Stomach (tissue), 4 donors: Measurements from ENCODE around the gene TMEM182.

Experiments
- POLR2A ChIP-seq, 4 donors: fragments of 450-650 bp; IDR thresholded peaks; one replicate each; pipeline ENCODE4 v1.6.1; 2016; ENCODE audit warnings: antibody characterized with exemption in 4 of 4, control low read depth in 2 of 4, mild to moderate bottlenecking in 1 of 4, moderate library complexity in 1 of 4
- TF ChIP-seq, protein P1 (sequence below), 7 experiments: fragments of 450-650 bp in 4 of 7; fragments of 200-600 bp in 3 of 7; sonication (generic) in 3 of 7; IDR thresholded peaks; one replicate each; pipeline ENCODE4 v1.5.1; 2016 to 2019; ENCODE audit warnings: antibody characterized with exemption in 7 of 7, control low read depth in 2 of 7, mild to moderate bottlenecking in 1 of 7

DNA sequence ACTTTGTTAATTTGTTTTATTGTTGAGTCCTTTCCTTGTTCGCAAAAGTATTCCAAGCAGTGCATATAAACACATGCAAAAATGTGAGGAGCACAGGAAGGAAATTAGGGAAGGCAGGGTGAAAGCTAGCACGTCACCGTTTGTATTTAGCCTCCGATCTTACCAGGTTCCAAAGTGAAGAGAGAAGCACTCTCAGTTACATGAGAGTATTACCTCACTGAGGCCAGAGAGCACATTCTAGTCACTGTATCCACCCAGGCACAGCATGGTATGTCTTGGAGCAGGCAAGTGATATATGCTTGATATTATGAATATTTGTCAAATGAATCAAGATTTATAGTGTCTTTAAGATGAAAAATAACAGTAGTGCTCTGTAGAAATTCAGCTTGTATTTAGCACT, 6.5 kb upstream of the TMEM182 start:
- TF ChIP-seq, protein P1, sequence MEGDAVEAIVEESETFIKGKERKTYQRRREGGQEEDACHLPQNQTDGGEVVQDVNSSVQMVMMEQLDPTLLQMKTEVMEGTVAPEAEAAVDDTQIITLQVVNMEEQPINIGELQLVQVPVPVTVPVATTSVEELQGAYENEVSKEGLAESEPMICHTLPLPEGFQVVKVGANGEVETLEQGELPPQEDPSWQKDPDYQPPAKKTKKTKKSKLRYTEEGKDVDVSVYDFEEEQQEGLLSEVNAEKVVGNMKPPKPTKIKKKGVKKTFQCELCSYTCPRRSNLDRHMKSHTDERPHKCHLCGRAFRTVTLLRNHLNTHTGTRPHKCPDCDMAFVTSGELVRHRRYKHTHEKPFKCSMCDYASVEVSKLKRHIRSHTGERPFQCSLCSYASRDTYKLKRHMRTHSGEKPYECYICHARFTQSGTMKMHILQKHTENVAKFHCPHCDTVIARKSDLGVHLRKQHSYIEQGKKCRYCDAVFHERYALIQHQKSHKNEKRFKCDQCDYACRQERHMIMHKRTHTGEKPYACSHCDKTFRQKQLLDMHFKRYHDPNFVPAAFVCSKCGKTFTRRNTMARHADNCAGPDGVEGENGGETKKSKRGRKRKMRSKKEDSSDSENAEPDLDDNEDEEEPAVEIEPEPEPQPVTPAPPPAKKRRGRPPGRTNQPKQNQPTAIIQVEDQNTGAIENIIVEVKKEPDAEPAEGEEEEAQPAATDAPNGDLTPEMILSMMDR (IDR thresholded peaks at IDR 0.05) = no peak
- TF ChIP-seq POLR2A (IDR thresholded peaks at IDR 0.05) = no peak
